Caco-2 (cell line): ENCODE data around the gene CAMSAP1. TPM values are rescaled to one million over a fixed set of nuclear protein-coding genes. Genes with fewer than 3 reads are reported as not detected.

Experiments used
- BruUV-seq: library from RNA; stranded (reverse); fragments of 400-500 nt; replicated peaks from 2 replicates; lab custom pipeline; 2021; lab: Mats Ljungman, UMichigan
- CTCF ChIA-PET: fragments of 300-600 bp; sonication (Branson Sonifier 250); formaldehyde crosslinking; loops from one replicate; lab custom pipeline; 2022; ENCODE audit warnings: antibody characterized with exemption; lab: Charles Lee
- POLR2A ChIA-PET: fragments of 300-600 bp; sonication (Branson Sonifier 250); formaldehyde crosslinking; loops from one replicate; lab custom pipeline; 2022; ENCODE audit warnings: antibody characterized with exemption; lab: Charles Lee
- DNase-seq, 2 experiments: peaks; one replicate each; pipeline versions ENCODE4 v3.0.0 to v3.0.0-alpha.2; 2020 to 2022
- H3K27me3 ChIP-seq: replicated peaks from 2 replicates; pipeline ENCODE4 v1.6.0; 2011; ENCODE audit warnings: low read length; ENCODE audit not compliant: control insufficient read depth, insufficient read depth
- H3K36me3 ChIP-seq: 2 replicates; pipeline ENCODE4 v1.5.1; 2011; ENCODE audit warnings: low read length; ENCODE audit not compliant: control insufficient read depth, insufficient read depth
- H3K4me1 ChIP-seq: fragments of 250-450 bp; sonication (Bioruptor Pico); 2 replicates; pipeline ENCODE4 v1.5.1; 2020; ENCODE audit warnings: mild to moderate bottlenecking
- H3K4me3 ChIP-seq: 2 replicates; pipeline ENCODE4 v1.5.1; 2011; ENCODE audit warnings: low read depth, mild to moderate bottlenecking, control low read depth, low read length
- H3K9me3 ChIP-seq: fragments of 250-450 bp; sonication (Bioruptor Pico); 2 replicates; pipeline ENCODE4 v1.5.1; 2020; ENCODE audit warnings: mild to moderate bottlenecking, moderate library complexity
- H3K27ac Mint-ChIP-seq: one replicate; pipeline ENCODE4 v1.8.0; 2022; ENCODE audit warnings: mixed read lengths; ENCODE audit not compliant: unreplicated experiment
- H3K27me3 Mint-ChIP-seq: one replicate; pipeline ENCODE4 v1.8.0; 2022; ENCODE audit warnings: mixed read lengths; ENCODE audit not compliant: insufficient read depth, unreplicated experiment
- H3K36me3 Mint-ChIP-seq: one replicate; pipeline ENCODE4 v1.8.0; 2022; ENCODE audit warnings: mild to moderate bottlenecking, mixed read lengths; ENCODE audit not compliant: insufficient read depth, unreplicated experiment
- H3K4me1 Mint-ChIP-seq: one replicate; pipeline ENCODE4 v1.8.0; 2022; ENCODE audit warnings: low read depth, mixed read lengths; ENCODE audit not compliant: unreplicated experiment
- H3K4me3 Mint-ChIP-seq: one replicate; pipeline ENCODE4 v1.8.0; 2022; ENCODE audit warnings: mild to moderate bottlenecking, moderate library complexity, mixed read lengths; ENCODE audit not compliant: unreplicated experiment
- H3K9me3 Mint-ChIP-seq: one replicate; pipeline ENCODE4 v1.8.0; 2022; ENCODE audit warnings: mixed read lengths; ENCODE audit not compliant: unreplicated experiment
- CTCF ChIP-seq, 2 experiments: fragments of 200-600 bp in 1 of 2; IDR thresholded peaks; 1 replicate in 1 of 2; 2 replicates in 1 of 2; pipeline versions ENCODE4 v1.5.1 to v1.8.0; 2011 to 2022; ENCODE audit warnings: antibody characterized with exemption in 1 of 2, control low read depth in 1 of 2, inconsistent platforms in 1 of 2, low read depth in 1 of 2, low read length in 1 of 2, mild to moderate bottlenecking in 1 of 2, moderate library complexity in 1 of 2; ENCODE audit not compliant: insufficient read depth in 1 of 2, severe bottlenecking in 1 of 2, unreplicated experiment in 1 of 2
- intact Hi-C: fragments of 100-400 bp; cut with micrococcal nuclease; formaldehyde crosslinking; loops from one replicate; pipeline ENCODE4 v1.10.0; 2022; ENCODE audit not compliant: unreplicated experiment
- total RNA-seq: library from RNA; stranded (reverse); gene quantifications from 2 replicates; pipeline ENCODE4 v1.2.3, GENCODE V29; 2022

The CAMSAP1 gene
- total RNA-seq, 1 experiment from 2014 or later, result 31.3 TPM

GRCh38 chr9:135910757-135911156, 3.4 kb upstream of the CAMSAP1 start:
- TF ChIP-seq CTCF (IDR thresholded peaks at IDR 0.05; ENCODE audit: insufficient read depth in 1 of 2, low read depth in 1 of 2, low read length in 1 of 2, severe bottlenecking in 1 of 2, unreplicated experiment in 1 of 2), result no peak
- Histone ChIP-seq H3K9me3 (peaks cover 21% of the 10 kb centered on the region), H3K36me3 (no peaks in the 10 kb centered on the region; the same call in 1 of the 2 replicates), H3K4me3 (no peak overlapping the region), H3K4me1 (peaks cover 13% of the 10 kb centered on the region; the same call in 1 of the 2 replicates), H3K27me3 (no peaks in the 10 kb centered on the region)
- Mint-ChIP-seq H3K27ac (no peak overlapping the region), H3K4me1 (peaks cover 10% of the 10 kb centered on the region), H3K9me3 (peaks cover 30% of the 10 kb centered on the region), H3K27me3 (no peaks in the 10 kb centered on the region), H3K4me3 (no peak overlapping the region), H3K36me3 (peaks cover 60% of the 10 kb centered on the region)
- POLR2A ChIA-PET, result no interaction called here
- CTCF ChIA-PET, result no interaction called here
- intact Hi-C loops, result no loop called here
- BruUV-seq, result TSS peak; percentile 2
- peak in 1 of 2 experiments; percentile 32 for DNase-seq

GRCh38 chr9:135910216-135910615, 2.9 kb upstream of the CAMSAP1 start:
- DNase-seq, result peak in 1 of 2 experiments; percentile 2
- H3K27me3 ChIP-seq, result no peaks in the 10 kb centered on the region
- H3K36me3 ChIP-seq, result no peaks in the 10 kb centered on the region; the same call in 1 of the 2 replicates
- H3K4me3 ChIP-seq, result no peak overlapping the region
- no peak overlapping the region for H3K4me3 Mint-ChIP-seq
- intact Hi-C loops, result no loop called here
- peaks cover 30% of the 10 kb centered on the region for H3K9me3 Mint-ChIP-seq
- no peaks in the 10 kb centered on the region for H3K27me3 Mint-ChIP-seq
- POLR2A ChIA-PET, result no interaction called here
- peaks cover 18% of the 10 kb centered on the region; the same call in 1 of the 2 replicates for H3K4me1 ChIP-seq
- peaks cover 15% of the 10 kb centered on the region for H3K4me1 Mint-ChIP-seq
- peaks cover 57% of the 10 kb centered on the region for H3K36me3 Mint-ChIP-seq
- H3K9me3 ChIP-seq, result peaks cover 18% of the 10 kb centered on the region
- CTCF ChIA-PET, result no interaction called here
- TF ChIP-seq CTCF (IDR thresholded peaks at IDR 0.05; ENCODE audit: insufficient read depth in 1 of 2, low read depth in 1 of 2, low read length in 1 of 2, severe bottlenecking in 1 of 2, unreplicated experiment in 1 of 2), result no peak
- no peak overlapping the region for H3K27ac Mint-ChIP-seq
- BruUV-seq, result no TSS peak

GRCh38 chr9:135909371-135909770, 2.0 kb upstream of the CAMSAP1 start:
- TF ChIP-seq CTCF (IDR thresholded peaks at IDR 0.05; ENCODE audit: insufficient read depth in 1 of 2, low read depth in 1 of 2, low read length in 1 of 2, severe bottlenecking in 1 of 2, unreplicated experiment in 1 of 2), result no peak
- Histone ChIP-seq H3K27me3 (no peaks in the 10 kb centered on the region), H3K36me3 (no peaks in the 10 kb centered on the region; the same call in 1 of the 2 replicates), H3K9me3 (peaks cover 9% of the 10 kb centered on the region), H3K4me3 (no peak overlapping the region), H3K4me1 (peaks cover 21% of the 10 kb centered on the region; the same call in 1 of the 2 replicates)
- Mint-ChIP-seq H3K36me3 (peaks cover 56% of the 10 kb centered on the region), H3K27ac (no peak overlapping the region), H3K4me3 (peak overlapping the region; percentile 75), H3K4me1 (peaks cover 20% of the 10 kb centered on the region), H3K27me3 (no peaks in the 10 kb centered on the region), H3K9me3 (peaks cover 23% of the 10 kb centered on the region)
- BruUV-seq, result no TSS peak
- DNase-seq, result peak in 1 of 2 experiments; percentile 5
- POLR2A ChIA-PET, result no interaction called here
- intact Hi-C loops, result loop anchor here (5.0 kb wide), 1 partner anchor 47 kb away; no protein-coding TSS in a partner anchor
- CTCF ChIA-PET, result no interaction called here
